Pericardium fibroblast (primary cell): ENCODE data around the gene CCDC144A. TPM values are rescaled to one million over a fixed set of nuclear protein-coding genes. Genes with fewer than 3 reads are reported as not detected.

Source experiments
- total RNA-seq: library from RNA; depleted of rRNA; stranded (reverse); fragments of >200 nt; gene quantifications from 2 replicates; pipeline ENCODE4 v1.2.3, GENCODE V29; 2015

The CCDC144A gene, protein sequence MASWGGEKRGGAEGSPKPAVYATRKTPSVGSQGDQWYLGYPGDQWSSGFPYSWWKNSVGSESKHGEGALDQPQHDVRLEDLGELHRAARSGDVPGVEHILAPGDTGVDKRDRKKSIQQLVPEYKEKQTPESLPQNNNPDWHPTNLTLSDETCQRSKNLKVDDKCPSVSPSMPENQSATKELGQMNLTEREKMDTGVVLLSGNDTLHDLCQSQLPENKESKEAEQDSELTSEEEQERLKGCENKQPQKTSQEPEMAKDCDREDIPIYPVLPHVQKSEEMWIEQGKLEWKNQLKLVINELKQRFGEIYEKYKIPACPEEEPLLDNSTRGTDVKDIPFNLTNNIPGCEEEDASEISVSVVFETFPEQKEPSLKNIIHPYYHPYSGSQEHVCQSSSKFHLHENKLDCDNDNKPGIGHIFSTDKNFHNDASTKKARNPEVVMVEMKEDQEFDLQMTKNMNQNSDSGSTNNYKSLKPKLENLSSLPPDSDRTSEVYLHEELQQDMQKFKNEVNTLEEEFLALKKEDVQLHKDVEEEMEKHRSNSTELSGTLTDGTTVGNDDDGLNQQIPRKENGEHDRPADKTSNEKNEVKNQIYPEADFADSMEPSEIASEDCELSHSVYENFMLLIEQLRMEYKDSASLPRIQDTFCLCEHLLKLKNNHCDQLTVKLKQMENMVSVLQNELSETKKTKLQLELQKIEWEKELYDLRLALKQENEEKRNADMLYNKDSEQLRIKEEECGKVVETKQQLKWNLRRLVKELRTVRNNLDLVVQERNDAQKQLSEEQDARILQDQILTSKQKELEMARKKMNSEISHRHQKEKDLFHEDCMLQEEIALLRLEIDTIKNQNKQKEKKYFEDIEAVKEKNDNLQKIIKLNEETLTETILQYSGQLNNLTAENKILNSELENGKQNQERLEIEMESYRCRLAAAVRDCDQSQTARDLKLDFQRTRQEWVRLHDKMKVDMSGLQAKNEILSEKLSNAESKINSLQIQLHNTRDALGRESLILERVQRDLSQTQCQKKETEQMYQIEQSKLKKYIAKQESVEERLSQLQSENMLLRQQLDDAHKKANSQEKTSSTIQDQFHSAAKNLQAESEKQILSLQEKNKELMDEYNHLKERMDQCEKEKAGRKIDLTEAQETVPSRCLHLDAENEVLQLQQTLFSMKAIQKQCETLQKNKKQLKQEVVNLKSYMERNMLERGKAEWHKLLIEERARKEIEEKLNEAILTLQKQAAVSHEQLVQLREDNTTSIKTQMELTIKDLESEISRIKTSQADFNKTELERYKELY (N-terminal part only)
- 0.70 and 1.6 TPM in 2 replicates for total RNA-seq

DNA sequence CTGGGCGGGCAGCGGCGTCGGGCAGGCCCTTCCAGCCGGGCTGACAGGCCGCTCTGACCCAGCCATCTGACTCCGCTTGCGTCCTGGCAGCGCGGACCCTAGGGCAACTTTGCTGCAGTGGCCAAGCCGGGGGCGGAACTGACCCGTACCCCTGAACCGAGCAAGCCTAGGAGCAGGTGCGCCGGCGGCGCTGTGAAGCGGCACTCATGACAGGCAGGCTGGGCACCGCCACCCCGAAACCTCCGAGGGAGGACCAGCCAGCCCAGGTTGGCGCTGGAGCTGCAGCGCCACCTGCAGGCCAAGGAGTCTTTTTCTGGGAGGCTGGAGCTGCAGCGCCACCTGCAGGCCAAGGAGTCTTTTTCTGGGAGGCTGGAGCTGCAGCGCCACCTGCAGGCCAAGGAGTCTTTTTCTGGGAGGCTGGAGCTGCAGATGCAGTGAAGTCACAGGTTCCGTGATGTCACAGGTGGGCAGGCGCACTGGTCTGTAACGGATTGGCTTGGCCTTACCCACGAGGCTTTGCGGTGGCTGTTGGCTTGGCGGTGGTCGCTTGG is at the start of gene CCDC144A:
Gene CCDC144A, plus strand, starts transcription at position 511 of the 551 bp plus-strand sequence. CDS start 160 bp downstream, outside the sequence.

DNA sequence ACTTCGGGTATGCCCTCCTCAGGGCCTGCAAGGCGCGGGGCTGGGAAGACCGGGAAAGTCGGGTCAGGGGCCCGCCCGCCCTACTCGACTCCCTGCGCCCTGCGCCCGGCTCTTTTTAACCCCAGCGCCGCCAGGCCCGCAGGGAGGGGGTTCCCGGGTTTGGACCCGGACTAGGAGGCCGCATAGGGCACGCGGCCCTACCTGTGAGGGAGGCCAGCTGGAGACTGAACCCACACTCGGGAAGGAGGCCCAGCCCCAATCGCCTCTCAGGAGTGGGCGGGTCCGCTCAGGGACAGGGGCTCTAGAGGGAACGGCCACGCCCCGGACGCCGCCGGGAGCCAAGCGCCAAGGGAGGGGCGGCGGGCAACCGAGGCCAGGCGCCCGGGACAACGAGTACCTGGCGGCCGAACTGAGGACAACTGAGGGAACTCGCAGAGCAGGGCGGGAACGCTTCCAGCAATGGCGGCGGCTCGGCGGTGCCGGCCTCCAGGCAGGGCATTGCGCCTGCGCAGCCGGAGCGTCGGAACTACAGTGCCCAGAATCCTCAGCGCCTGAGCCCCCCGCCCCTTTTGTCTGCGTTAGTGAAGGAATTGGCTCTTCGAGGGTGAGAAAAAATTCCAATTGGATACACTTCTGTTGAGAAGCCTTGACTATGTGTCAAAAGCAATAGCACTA is 36.5 kb upstream of the CCDC144A start, which contains the start of gene ZNF624:
Gene ZNF624, minus strand, starts transcription at position 484 of the 675 bp plus-strand sequence.

Other genes starting within 250 kb of the CCDC144A start
- gene LRRC75A, start 198.0 kb upstream of the CCDC144A start, total RNA-seq, result 0.94 and 3.3 TPM in 2 replicates
- 7.6 and 7.8 TPM in 2 replicates for gene ZNF287, start 121.0 kb upstream of the CCDC144A start, total RNA-seq
- gene ZNF624, start 36.4 kb upstream of the CCDC144A start, total RNA-seq, result 1.9 and 2.2 TPM in 2 replicates